Nephron (organoid): ENCODE measurements around the gene TEAD2.

Source experiments
- H3K27ac Mint-ChIP-seq, 3 experiments: 2 replicates each; pipeline ENCODE4 v1.8.0; 2020; ENCODE audit warnings: mixed read lengths in 3 of 3, mild to moderate bottlenecking in 2 of 3, moderate library complexity in 1 of 3
- H3K27me3 Mint-ChIP-seq: 2 replicates; pipeline ENCODE4 v1.8.0; 2021; ENCODE audit warnings: low read depth, mild to moderate bottlenecking, moderate library complexity, mixed read lengths
- H3K36me3 Mint-ChIP-seq: 2 replicates; pipeline ENCODE4 v1.8.0; 2020; ENCODE audit warnings: low read depth, mixed read lengths
- H3K4me1 Mint-ChIP-seq: 2 replicates; pipeline ENCODE4 v1.8.0; 2020; ENCODE audit warnings: mixed read lengths
- H3K4me3 Mint-ChIP-seq, 3 experiments: 2 replicates each; pipeline ENCODE4 v1.8.0; 2020; ENCODE audit warnings: mild to moderate bottlenecking in 3 of 3, mixed read lengths in 3 of 3, moderate library complexity in 2 of 3
- H3K9me3 Mint-ChIP-seq: 2 replicates; pipeline ENCODE4 v1.8.0; 2020; ENCODE audit warnings: mixed read lengths
- TF ChIP-seq, protein P1 (sequence below), 3 experiments: fragments of 200-600 bp; sonication (generic); IDR thresholded peaks; one replicate each; pipeline ENCODE4 v1.5.0; 2021; ENCODE audit warnings: antibody characterized with exemption in 3 of 3; ENCODE audit not compliant: unreplicated experiment in 3 of 3

TEAD2 gene

GRCh38 chr19:49407079-49407478 lies 44.9 kb upstream of the TEAD2 start:
- peaks cover 19% of the 10 kb centered on the region for H3K27me3 Mint-ChIP-seq
- no peaks in the 10 kb centered on the region for H3K36me3 Mint-ChIP-seq
- no peak overlapping the region for H3K4me3 Mint-ChIP-seq
- TF ChIP-seq, protein P1, sequence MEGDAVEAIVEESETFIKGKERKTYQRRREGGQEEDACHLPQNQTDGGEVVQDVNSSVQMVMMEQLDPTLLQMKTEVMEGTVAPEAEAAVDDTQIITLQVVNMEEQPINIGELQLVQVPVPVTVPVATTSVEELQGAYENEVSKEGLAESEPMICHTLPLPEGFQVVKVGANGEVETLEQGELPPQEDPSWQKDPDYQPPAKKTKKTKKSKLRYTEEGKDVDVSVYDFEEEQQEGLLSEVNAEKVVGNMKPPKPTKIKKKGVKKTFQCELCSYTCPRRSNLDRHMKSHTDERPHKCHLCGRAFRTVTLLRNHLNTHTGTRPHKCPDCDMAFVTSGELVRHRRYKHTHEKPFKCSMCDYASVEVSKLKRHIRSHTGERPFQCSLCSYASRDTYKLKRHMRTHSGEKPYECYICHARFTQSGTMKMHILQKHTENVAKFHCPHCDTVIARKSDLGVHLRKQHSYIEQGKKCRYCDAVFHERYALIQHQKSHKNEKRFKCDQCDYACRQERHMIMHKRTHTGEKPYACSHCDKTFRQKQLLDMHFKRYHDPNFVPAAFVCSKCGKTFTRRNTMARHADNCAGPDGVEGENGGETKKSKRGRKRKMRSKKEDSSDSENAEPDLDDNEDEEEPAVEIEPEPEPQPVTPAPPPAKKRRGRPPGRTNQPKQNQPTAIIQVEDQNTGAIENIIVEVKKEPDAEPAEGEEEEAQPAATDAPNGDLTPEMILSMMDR (IDR thresholded peaks at IDR 0.05; ENCODE audit: unreplicated experiment in 3 of 3): no peak
- no peak overlapping the region for H3K27ac Mint-ChIP-seq
- no peaks in the 10 kb centered on the region for H3K9me3 Mint-ChIP-seq
- peaks cover 33% of the 10 kb centered on the region for H3K4me1 Mint-ChIP-seq

- Mint-ChIP-seq H3K9me3 (no peaks in the 10 kb centered on the region), H3K27ac (peak overlapping the region; percentile 89 to 99 (median 97)), H3K4me1 (peaks cover 31% of the 10 kb centered on the region), H3K36me3 (no peaks in the 10 kb centered on the region), H3K4me3 (peak overlapping the region in 2 of 3 experiments; percentile 27 to 64), H3K27me3 (peaks cover 9% of the 10 kb centered on the region)
- TF ChIP-seq, protein P1 (IDR thresholded peaks at IDR 0.05; ENCODE audit: unreplicated experiment in 3 of 3): no peak
These were observed 41.4 kb upstream of the TEAD2 start for GRCh38 chr19:49403404-49404187.

- Mint-ChIP-seq H3K36me3 (no peaks in the 10 kb centered on the region), H3K9me3 (no peaks in the 10 kb centered on the region), H3K27me3 (peaks cover 3% of the 10 kb centered on the region), H3K4me1 (peaks cover 42% of the 10 kb centered on the region), H3K4me3 (no peak overlapping the region), H3K27ac (no peak overlapping the region)
- TF ChIP-seq, protein P1 (IDR thresholded peaks at IDR 0.05; ENCODE audit: unreplicated experiment in 3 of 3): no peak
These were observed 37.8 kb upstream of the TEAD2 start for GRCh38 chr19:49400029-49400428.

DNA sequence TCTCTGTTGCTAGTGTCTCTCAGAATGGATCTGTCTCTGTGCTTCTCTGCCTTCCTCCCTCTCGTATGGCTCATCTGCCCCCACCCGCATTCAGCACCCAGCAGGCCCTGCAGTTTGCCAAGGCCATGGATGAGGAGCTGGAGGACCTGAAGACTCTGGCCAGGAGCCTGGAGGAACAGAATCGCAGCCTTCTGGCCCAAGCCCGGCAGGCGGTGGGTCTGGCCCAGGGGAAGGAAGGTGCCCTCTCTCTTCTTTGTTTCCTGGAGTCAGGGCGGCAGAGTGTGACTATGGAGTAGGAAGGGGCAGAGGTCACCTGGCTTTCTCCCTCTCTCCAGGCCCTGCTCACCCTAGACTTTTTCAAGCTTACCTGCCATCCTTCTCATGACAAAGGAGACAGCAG lies 36.7 kb upstream of the TEAD2 start:
- Mint-ChIP-seq H3K4me3 (peak overlapping the region in 1 of 3 experiments; percentile 15), H3K27me3 (peaks cover 4% of the 10 kb centered on the region), H3K9me3 (no peaks in the 10 kb centered on the region), H3K4me1 (peaks cover 32% of the 10 kb centered on the region), H3K27ac (peak overlapping the region; percentile 16 to 51 (median 37)), H3K36me3 (no peaks in the 10 kb centered on the region)
- TF ChIP-seq, protein P1 (IDR thresholded peaks at IDR 0.05; ENCODE audit: unreplicated experiment in 3 of 3): no peak

DNA sequence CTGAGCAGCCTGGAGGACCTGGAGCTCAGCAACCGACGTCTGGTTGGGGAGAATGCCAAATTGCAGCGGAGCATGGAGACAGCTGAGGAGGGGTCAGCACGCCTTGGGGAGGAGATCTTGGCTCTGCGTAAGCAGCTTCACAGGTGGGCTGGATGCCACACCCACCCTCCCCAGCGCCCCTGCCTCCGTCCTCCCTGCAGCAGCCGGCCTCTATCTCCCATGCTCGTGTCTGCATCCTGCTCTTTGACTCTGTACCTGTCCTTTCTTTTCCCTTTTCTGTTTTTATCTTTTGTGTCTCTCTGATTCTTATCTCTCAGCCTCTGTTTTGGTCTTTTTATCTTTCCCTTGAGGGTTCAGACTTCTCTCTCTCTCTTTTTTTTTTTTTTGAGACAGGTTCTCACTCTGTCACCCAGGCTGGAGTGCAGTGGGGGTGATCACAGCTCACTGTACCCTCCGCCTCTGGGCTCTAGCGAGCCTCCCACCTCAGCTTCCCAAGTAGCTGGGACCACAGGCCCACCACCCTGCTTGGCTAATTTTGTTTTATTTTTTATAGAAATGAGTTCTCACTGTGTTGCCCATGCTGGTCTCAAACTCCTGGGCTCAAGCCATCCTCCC lies 35.9 kb upstream of the TEAD2 start:
- Mint-ChIP-seq H3K4me1 (peaks cover 25% of the 10 kb centered on the region), H3K9me3 (no peaks in the 10 kb centered on the region), H3K27me3 (peaks cover 8% of the 10 kb centered on the region), H3K36me3 (no peaks in the 10 kb centered on the region), H3K4me3 (no peak overlapping the region), H3K27ac (peak overlapping the region; percentile 16 to 51 (median 37))
- TF ChIP-seq, protein P1 (IDR thresholded peaks at IDR 0.05; ENCODE audit: unreplicated experiment in 3 of 3): no peak
